Adipocyte (in vitro differentiated cells): ENCODE measurements around the gene AGAP3.
A peak's percentile ranks its signal among the peaks of the same experiment; 100 is the strongest.

ENCODE experiments used
- DNase-seq: peaks from one replicate; pipeline ENCODE4 v3.0.0-alpha.2; 2015; ENCODE audit warnings: low read depth
- H3K27me3 ChIP-seq: replicated peaks from 2 replicates; pipeline ENCODE4 v1.7.0; 2013; ENCODE audit warnings: mild to moderate bottlenecking, low read length, moderate library complexity; ENCODE audit not compliant: control insufficient read depth, insufficient read depth
- H3K36me3 ChIP-seq: 2 replicates; pipeline ENCODE4 v1.7.0; 2013; ENCODE audit warnings: low read length, mild to moderate bottlenecking, moderate library complexity; ENCODE audit not compliant: control insufficient read depth, insufficient read depth, severe bottlenecking
- H3K4me1 ChIP-seq: 2 replicates; pipeline ENCODE4 v1.7.0; 2013; ENCODE audit warnings: mild to moderate bottlenecking, low read length, moderate library complexity; ENCODE audit not compliant: control insufficient read depth, insufficient read depth
- H3K4me3 ChIP-seq: 2 replicates; pipeline ENCODE4 v1.7.0; 2013; ENCODE audit warnings: mild to moderate bottlenecking, low read length, moderate library complexity
- H3K9ac ChIP-seq: 2 replicates; pipeline ENCODE4 v1.7.0; 2013; ENCODE audit warnings: mild to moderate bottlenecking, low read length, moderate library complexity
- H3K9me3 ChIP-seq: 2 replicates; pipeline ENCODE4 v1.7.0; 2013; ENCODE audit warnings: mild to moderate bottlenecking, low read length, moderate library complexity; ENCODE audit not compliant: control insufficient read depth

The AGAP3 gene

GRCh38 chr7:151148319-151149259 is 62.3 kb downstream of the AGAP3 start:
- Histone ChIP-seq H3K9ac (no peak overlapping the region), H3K4me3 (no peak overlapping the region), H3K9me3 (no peaks in the 10 kb centered on the region), H3K4me1 (no peaks in the 10 kb centered on the region), H3K27me3 (peaks cover 45% of the 10 kb centered on the region), H3K36me3 (peaks cover 8% of the 10 kb centered on the region)
- no peak for DNase-seq

DNA sequence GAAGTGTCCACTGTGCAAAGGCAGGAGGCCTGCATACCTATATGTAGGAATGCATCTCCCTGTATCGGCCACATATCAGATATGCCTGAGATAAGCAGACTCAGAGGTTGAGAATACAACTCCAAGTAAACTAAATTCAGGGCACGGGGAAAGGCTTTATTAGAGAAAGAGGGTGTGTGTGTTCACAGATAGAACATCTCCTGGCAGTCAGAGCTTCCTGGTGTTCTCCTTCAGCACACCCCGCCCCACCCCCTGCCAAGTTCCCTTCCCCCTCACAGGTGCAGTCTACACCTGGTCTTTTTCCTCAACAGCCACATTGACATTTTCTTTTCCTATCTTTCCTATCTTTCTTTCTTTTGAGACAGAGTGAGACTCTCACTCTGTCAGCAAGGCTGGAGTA is 64.1 kb downstream of the AGAP3 start:
- H3K4me3 ChIP-seq, result no peak overlapping the region
- H3K36me3 ChIP-seq, result no peaks in the 10 kb centered on the region
- DNase-seq, result no peak
- no peaks in the 10 kb centered on the region for H3K9me3 ChIP-seq
- H3K4me1 ChIP-seq, result no peaks in the 10 kb centered on the region
- H3K9ac ChIP-seq, result no peak overlapping the region
- peaks cover 51% of the 10 kb centered on the region for H3K27me3 ChIP-seq

DNA sequence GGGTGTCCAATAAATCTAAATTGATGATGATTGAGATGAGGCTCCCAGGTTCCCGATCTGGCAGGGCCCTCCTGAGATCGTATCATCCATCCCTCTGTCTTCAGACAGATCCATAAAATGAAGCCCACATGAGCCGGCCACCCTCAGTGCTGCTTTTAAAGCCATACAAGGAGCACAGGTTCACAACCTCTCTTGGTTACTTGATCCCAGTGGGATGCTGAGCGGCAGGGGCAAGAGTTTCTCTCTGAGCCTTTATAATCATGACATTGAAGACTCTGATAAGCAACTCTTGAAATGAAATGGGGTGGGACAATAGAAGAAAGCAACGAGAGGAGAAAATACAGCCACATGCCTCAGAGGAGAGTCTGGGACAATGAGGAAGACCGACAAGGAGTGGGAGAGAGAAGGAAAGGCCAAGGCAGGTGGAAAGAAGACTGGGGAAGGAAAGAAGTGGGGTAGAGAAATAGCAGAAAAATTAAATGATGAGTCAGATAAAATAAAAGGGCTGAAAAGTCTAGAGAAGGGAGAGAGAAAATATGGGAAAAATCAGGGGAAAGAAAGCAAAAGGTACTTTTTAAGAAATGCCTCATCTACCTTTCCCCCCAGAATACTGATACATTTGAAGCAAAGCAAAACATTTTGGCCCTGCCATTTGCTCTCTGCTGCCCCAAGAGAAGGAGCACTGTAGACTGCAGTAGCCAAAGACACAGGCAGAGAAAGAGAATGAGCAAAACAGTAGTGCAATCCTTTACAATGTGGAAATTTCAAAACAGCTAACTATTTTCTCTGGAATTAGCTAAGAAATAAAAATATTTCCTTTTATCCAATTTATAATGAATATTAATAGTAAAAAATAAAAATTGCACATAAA is 66.6 kb downstream of the AGAP3 start:
- Histone ChIP-seq H3K9ac (no peak overlapping the region), H3K4me3 (no peak overlapping the region), H3K4me1 (no peaks in the 10 kb centered on the region), H3K36me3 (no peaks in the 10 kb centered on the region), H3K9me3 (no peaks in the 10 kb centered on the region), H3K27me3 (peaks cover 68% of the 10 kb centered on the region)
- DNase-seq, result no peak

DNA sequence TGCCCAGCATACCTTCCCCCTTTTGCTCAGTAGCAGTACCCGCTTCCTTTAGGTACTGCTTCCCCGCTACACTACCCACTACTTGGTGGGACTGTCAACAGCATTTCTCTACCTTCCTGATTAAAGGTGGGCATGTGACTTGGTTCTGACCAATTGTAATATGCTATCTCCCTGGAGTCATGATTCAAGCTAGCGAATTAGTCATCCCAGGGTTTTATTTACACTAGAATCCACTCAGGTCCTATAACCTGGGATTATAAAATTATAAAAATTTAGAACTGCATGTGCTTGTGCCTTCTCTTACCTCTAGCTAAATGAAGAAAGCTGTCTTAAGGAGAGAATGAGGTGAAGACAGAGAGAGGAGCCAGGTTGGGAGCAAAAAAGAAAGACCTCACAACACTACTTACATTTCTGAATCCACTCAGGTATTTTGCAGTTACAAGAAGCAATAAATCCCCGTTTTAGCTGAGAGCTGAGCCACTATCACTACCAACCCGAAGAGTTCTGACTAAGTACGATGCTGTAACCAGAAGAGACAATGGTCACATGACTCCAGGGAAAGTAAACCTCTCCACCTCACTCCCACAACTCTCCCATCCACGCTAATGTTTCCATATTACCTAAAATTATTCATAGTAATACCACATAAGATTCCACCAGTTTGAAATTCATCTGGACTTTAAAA is 71.5 kb downstream of the AGAP3 start:
- H3K27me3 ChIP-seq, result peaks cover 59% of the 10 kb centered on the region

GRCh38 chr7:151161757-151162156 is 75.5 kb downstream of the AGAP3 start:
- no peaks in the 10 kb centered on the region for H3K36me3 ChIP-seq
- no peaks in the 10 kb centered on the region for H3K4me1 ChIP-seq
- H3K4me3 ChIP-seq, result no peak overlapping the region
- DNase-seq, result no peak
- no peak overlapping the region for H3K9ac ChIP-seq
- peaks cover 62% of the 10 kb centered on the region for H3K27me3 ChIP-seq
- H3K9me3 ChIP-seq, result no peaks in the 10 kb centered on the region

More for the DNA sequence above, 71.5 kb downstream of the AGAP3 start:
- Histone ChIP-seq H3K4me1 (no peaks in the 10 kb centered on the region), H3K9me3 (no peaks in the 10 kb centered on the region), H3K4me3 (no peak overlapping the region), H3K9ac (no peak overlapping the region), H3K36me3 (no peaks in the 10 kb centered on the region)
- DNase-seq, result no peak

GRCh38 chr7:151166629-151167196 is 80.4 kb downstream of the AGAP3 start:
- Histone ChIP-seq H3K9me3 (no peaks in the 10 kb centered on the region), H3K36me3 (no peaks in the 10 kb centered on the region), H3K9ac (no peak overlapping the region), H3K4me1 (no peaks in the 10 kb centered on the region), H3K27me3 (peaks cover 58% of the 10 kb centered on the region), H3K4me3 (peak overlapping the region; percentile 41)
- DNase-seq, result no peak

- Histone ChIP-seq H3K9me3 (no peaks in the 10 kb centered on the region), H3K4me1 (no peaks in the 10 kb centered on the region), H3K4me3 (peak within 1 kb of the TSS; percentile 41), H3K9ac (no peak within 1 kb of the TSS), H3K36me3 (no peaks in the 10 kb centered on the region), H3K27me3 (peaks cover 55% of the 10 kb centered on the region)
- peak; percentile 30 for DNase-seq
Observed at GRCh38 chr7:151167197-151167961, 81.1 kb downstream of the AGAP3 start, which contains the start of gene GBX1. GBX1 (minus strand) TSS chr7:151167694; CDS start chr7:151167548, 146 bp downstream.

GRCh38 chr7:151168003-151168786 is 81.9 kb downstream of the AGAP3 start:
- Histone ChIP-seq H3K4me1 (no peaks in the 10 kb centered on the region), H3K36me3 (no peaks in the 10 kb centered on the region), H3K27me3 (peaks cover 58% of the 10 kb centered on the region), H3K9ac (no peak overlapping the region), H3K4me3 (no peak overlapping the region), H3K9me3 (no peaks in the 10 kb centered on the region)
- peak; percentile 35 for DNase-seq

GRCh38 chr7:151168787-151169162 is 82.5 kb downstream of the AGAP3 start:
- no peaks in the 10 kb centered on the region for H3K4me1 ChIP-seq
- no peaks in the 10 kb centered on the region for H3K36me3 ChIP-seq
- H3K9me3 ChIP-seq, result no peaks in the 10 kb centered on the region
- no peak overlapping the region for H3K9ac ChIP-seq
- H3K27me3 ChIP-seq, result peaks cover 64% of the 10 kb centered on the region
- DNase-seq, result no peak
- no peak overlapping the region for H3K4me3 ChIP-seq
